ENCODE results near the gene TMEM164.

TMEM164 gene

DNA sequence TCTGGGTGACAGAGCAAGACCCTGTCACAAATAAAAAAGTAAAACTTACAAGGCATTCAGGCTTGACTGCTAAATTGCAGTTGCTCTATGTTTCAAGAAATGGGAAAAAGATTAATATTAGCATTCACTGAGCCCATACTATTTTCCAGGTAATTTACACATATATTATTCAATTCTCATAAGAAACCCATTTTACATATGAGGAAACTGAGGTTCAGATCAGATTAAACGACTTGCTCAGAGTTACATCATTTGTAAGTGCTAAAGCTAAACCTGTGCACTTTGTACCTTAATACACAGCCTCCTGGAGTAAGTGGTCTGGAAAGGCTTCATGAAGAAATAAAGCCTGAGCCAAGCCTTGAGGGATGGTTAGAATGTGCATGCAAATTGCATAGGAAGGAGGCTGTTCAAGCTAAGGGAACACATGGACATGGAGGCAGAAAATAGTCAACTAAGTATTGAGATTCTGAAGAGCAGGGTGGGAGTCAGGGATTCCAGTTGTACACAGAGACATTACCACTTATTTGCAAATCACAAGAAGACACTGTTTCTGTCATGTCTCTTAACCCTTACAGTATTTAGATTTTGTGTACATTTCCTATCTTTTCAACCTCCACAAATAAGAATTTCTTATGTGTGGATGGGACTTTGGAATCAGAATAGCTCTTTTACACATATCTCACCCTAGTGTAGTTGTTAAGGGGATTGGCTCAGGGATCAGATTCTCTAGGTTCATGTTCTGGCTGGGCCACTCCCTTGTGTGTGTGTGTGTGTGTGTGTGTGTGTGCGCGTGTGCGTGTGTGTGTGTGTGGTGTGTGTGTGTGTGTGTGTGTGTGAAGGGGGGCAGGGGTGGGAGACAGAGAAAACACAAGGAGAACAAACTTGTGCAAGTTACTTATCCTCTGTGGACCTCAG lies 113.4 kb downstream of the TMEM164 start:
- TF ChIP-seq, protein P1, sequence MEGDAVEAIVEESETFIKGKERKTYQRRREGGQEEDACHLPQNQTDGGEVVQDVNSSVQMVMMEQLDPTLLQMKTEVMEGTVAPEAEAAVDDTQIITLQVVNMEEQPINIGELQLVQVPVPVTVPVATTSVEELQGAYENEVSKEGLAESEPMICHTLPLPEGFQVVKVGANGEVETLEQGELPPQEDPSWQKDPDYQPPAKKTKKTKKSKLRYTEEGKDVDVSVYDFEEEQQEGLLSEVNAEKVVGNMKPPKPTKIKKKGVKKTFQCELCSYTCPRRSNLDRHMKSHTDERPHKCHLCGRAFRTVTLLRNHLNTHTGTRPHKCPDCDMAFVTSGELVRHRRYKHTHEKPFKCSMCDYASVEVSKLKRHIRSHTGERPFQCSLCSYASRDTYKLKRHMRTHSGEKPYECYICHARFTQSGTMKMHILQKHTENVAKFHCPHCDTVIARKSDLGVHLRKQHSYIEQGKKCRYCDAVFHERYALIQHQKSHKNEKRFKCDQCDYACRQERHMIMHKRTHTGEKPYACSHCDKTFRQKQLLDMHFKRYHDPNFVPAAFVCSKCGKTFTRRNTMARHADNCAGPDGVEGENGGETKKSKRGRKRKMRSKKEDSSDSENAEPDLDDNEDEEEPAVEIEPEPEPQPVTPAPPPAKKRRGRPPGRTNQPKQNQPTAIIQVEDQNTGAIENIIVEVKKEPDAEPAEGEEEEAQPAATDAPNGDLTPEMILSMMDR (conservative IDR thresholded peaks at IDR 0.05; ENCODE audit: low read length) = no peak
- H3K4me3 ChIP-seq (ENCODE audit: low read length) = no peak overlapping the region
- no peak for DNase-seq (ENCODE audit: low read depth)

DNA sequence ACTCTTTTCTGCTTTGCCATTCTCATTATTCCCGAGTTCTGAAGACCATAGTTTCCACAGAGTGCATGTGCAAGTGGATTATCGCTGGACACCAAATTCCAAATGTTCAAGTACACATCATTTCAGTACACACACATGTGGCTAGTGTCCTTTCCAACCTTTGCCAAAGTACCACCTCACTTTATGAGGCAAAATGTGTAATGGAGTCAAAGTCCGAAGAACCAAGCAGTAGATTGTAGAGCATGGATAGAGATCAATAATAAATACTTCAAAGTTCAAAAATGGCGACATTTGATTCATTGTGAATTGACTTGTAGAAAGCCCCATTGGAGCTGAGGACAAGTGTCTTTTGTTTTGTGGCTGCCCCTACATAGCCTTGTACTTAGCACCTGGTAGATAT lies 115.6 kb downstream of the TMEM164 start:
- TF ChIP-seq, protein P1 (conservative IDR thresholded peaks at IDR 0.05; ENCODE audit: low read length) = no peak
- H3K4me3 ChIP-seq (ENCODE audit: low read length) = no peak overlapping the region
- DNase-seq (ENCODE audit: low read depth) = no peak

DNA sequence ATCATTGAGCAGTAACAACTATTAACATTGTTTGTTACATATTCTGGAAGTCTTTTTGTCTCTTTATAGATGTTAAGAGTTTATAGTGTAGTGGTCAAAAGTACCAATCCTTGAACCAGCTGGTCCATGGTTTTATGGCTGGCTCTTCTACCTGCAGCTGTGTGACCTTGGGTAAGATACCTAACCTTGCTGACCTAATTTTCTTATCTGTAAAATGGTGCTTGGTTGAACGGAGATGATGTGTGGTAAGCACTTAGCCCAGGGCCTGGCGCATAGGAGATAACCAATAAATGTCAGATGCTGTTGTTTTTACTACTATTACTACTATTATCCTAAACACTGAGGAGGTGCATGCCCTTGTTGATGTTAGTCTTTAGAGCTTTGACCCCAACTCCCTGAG lies 116.6 kb downstream of the TMEM164 start:
- TF ChIP-seq, protein P1 (conservative IDR thresholded peaks at IDR 0.05; ENCODE audit: low read length) = no peak
- no peak overlapping the region for H3K4me3 ChIP-seq (ENCODE audit: low read length)
- DNase-seq (ENCODE audit: low read depth) = no peak

DNA sequence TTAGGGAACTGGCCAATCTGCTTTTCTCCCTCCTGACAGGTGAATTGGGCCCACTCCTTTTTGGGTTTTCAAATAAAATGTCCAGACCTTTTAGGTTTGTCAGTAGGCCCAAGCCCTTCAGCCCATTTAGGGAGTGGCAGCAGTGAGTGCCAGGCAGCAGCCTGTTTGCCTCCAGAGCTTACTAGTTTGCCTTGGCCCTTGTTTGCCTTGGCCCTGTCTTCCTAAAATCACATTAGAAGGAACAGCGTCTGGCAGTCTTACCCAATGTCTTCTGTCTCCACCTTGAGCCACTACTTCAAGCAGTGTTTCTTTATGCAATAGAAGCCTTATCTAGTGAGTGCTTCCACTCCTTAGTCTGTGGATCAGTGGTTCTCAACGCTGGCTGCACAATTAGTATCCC lies 117.1 kb downstream of the TMEM164 start:
- H3K4me3 ChIP-seq (ENCODE audit: low read length) = no peak overlapping the region
- no peak for DNase-seq (ENCODE audit: low read depth)
- TF ChIP-seq, protein P1 (conservative IDR thresholded peaks at IDR 0.05; ENCODE audit: low read length) = no peak

DNA sequence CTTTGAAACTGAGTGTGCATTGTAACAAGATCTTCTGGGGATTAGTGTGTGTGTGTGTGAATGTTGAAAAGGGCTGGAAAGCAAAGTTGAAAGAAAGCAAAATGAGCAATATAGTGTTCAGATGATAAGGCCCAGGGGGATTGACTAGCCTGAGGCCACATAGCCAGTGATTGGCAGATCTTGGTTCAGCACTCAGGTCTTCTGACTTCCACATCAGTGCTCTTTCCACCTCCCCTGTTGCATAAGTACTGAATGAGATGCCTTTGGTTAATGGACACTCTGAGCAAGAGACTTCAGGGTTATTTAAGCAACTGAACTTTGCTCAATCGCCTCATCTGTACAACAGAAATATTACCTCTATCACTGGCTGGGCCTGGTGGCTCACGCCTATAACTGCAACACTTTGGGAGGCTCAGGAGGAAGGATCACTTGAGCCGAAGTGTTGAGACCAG lies 120.4 kb downstream of the TMEM164 start:
- no peak for DNase-seq (ENCODE audit: low read depth)
- TF ChIP-seq, protein P1 (conservative IDR thresholded peaks at IDR 0.05; ENCODE audit: low read length) = no peak
- no peak overlapping the region for H3K4me3 ChIP-seq (ENCODE audit: low read length)

DNA sequence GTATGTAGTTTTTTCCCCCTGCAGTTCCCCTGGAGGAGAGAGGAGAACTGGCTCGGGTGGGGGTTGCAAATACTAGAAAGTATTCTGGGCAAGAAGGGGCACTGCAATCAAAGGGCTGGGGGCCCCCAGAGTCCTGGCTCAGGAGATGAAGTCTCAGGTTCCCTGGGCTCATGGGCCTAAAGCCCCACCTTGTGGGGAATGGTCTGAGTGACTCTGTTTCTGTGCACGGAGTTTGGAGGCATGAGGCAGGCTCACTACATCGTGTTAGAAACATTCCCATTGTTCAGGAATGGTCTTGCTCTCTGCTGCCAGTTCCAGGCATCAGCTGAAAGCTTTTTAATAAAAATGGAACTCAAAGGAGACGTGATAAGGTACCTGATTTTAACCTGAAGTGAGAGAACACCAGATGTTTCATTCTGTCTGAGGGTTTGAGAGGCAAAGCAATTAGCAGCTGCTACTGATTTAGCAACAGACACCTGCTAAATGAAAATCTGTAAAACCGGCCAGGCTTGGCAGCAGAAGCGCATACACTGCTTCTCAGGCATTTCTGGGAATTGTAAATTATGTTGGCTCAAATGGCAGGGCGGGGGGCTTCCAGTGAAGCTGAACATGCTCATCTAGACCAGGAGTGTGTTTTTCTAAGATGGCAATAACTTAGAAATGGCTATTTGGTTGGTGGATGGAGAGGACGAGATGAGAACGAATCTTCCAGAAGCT lies 122.7 kb downstream of the TMEM164 start:
- TF ChIP-seq, protein P1 (conservative IDR thresholded peaks at IDR 0.05; ENCODE audit: low read length) = peak; percentile 21; the same call in 1 of the 2 replicates
- no peak overlapping the region for H3K4me3 ChIP-seq (ENCODE audit: low read length)
- DNase-seq (ENCODE audit: low read depth) = no peak

Measured in AG10803 (cell line).